ENCODE measurements around the gene STEEP1. TPM values are rescaled to one million over a fixed set of nuclear protein-coding genes. Genes with fewer than 3 reads are reported as not detected.

Gene STEEP1
- total and polyA plus RNA-seq, 7 donors = 8.0 to 15.4 (median 13.4) TPM

DNA sequence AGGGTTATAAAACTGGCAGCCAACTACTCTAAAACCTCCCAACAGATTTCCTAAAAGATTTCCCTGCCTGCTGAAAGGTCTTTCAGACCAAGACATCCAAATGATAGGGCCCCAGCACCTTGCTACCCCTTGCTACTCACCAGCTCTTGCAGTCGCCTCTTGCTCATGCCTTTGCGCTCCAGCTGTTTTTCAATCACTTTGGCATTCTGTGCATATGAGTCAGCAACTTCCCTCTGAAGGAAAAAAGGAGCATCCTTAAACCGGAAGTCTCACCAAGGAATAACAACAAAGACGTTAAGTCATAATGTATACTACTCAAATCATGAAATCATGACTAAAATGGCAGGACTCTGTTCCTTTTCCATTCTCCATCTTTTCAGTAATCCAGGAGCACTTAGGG is 24.0 kb downstream of the STEEP1 start:
- no peak overlapping the region for H3K27ac ChIP-seq
- TF ChIP-seq, protein P1, sequence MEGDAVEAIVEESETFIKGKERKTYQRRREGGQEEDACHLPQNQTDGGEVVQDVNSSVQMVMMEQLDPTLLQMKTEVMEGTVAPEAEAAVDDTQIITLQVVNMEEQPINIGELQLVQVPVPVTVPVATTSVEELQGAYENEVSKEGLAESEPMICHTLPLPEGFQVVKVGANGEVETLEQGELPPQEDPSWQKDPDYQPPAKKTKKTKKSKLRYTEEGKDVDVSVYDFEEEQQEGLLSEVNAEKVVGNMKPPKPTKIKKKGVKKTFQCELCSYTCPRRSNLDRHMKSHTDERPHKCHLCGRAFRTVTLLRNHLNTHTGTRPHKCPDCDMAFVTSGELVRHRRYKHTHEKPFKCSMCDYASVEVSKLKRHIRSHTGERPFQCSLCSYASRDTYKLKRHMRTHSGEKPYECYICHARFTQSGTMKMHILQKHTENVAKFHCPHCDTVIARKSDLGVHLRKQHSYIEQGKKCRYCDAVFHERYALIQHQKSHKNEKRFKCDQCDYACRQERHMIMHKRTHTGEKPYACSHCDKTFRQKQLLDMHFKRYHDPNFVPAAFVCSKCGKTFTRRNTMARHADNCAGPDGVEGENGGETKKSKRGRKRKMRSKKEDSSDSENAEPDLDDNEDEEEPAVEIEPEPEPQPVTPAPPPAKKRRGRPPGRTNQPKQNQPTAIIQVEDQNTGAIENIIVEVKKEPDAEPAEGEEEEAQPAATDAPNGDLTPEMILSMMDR (IDR thresholded peaks at IDR 0.05) = no peak
- H3K4me1 ChIP-seq = no peaks in the 10 kb centered on the region
- 67 to 76% (median 76%) methylated on average over 4 of the region's 4 CpGs for WGBS, 3 donors
- peaks cover 0 to 37% of the 10 kb centered on the region in 2 donors for H3K36me3 ChIP-seq (ENCODE audit: insufficient read depth in 1 of 2, low read depth in 1 of 2)
- intact Hi-C loops (cut with DNase I) = no loop called here
- ATAC-seq = no peak
- DNase-seq = no peak
- H3K9me3 ChIP-seq = no peaks in the 10 kb centered on the region
- no peaks in the 10 kb centered on the region for H3K27me3 ChIP-seq (ENCODE audit: insufficient read depth in 3 of 3, low read length in 2 of 3)
- H3K4me3 ChIP-seq = no peak overlapping the region

DNA sequence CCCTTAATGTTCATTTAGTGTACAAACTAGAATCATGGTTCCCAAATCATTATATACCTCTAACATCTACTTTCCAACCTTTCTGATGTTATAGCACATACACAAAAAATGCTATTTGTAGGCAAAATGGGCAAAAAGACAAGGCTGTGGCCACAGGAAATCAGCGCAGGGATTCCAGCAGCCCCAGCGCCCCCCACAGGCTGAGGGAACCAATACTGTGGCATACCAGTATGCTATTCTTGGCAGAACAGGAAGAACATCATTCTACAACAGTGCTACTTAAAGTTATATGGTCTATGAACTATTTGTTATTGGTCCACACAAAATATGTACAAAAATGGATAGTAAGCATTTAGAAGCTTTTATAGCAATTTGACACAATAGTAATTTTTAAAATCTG is 25.3 kb downstream of the STEEP1 start:
- Histone ChIP-seq H3K27me3 (ENCODE audit: insufficient read depth in 3 of 3, low read length in 2 of 3) (no peaks in the 10 kb centered on the region), H3K27ac (no peak overlapping the region), H3K4me1 (no peaks in the 10 kb centered on the region), H3K36me3 (ENCODE audit: insufficient read depth in 1 of 2, low read depth in 1 of 2) (peaks cover 0 to 37% of the 10 kb centered on the region in 2 donors), H3K4me3 (no peak overlapping the region), H3K9me3 (no peaks in the 10 kb centered on the region)
- DNase-seq = no peak
- 42 to 67% (median 61%) methylated on average over 2 of the region's 2 CpGs for WGBS, 3 donors
- ATAC-seq = no peak
- TF ChIP-seq, protein P1 (IDR thresholded peaks at IDR 0.05) = no peak
- intact Hi-C loops (cut with DNase I) = no loop called here

DNA sequence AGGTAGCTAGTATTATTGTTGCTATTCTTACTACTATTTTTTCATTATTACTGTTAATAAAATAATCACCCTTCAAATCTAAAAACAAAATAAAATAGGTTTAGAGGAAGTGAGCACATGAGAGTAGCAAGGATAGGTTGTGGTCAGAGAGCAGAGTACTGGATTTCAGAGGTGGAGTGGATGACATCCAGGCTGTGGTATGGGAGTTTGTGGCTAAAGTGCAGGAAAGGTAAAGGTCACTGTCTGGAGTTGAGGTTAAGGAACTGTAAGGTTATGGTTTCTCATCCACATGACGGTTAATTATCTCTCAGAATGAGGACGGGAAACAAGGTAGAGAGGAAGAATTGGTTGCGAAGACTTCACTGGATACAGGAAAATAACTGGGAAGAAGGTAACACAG is 27.7 kb downstream of the STEEP1 start:
- Histone ChIP-seq H3K27me3 (ENCODE audit: insufficient read depth in 3 of 3, low read length in 2 of 3) (no peaks in the 10 kb centered on the region), H3K4me1 (no peaks in the 10 kb centered on the region), H3K36me3 (ENCODE audit: insufficient read depth in 1 of 2, low read depth in 1 of 2) (peaks cover 0 to 37% of the 10 kb centered on the region in 2 donors), H3K4me3 (no peak overlapping the region), H3K9me3 (no peaks in the 10 kb centered on the region), H3K27ac (no peak overlapping the region)
- intact Hi-C loops (cut with DNase I) = no loop called here
- DNase-seq (no peak), ATAC-seq (no peak)
- WGBS, 3 donors = 55 to 92% (median 71%) methylated on average over 3 of the region's 3 CpGs
- TF ChIP-seq, protein P1 (IDR thresholded peaks at IDR 0.05) = no peak

DNA sequence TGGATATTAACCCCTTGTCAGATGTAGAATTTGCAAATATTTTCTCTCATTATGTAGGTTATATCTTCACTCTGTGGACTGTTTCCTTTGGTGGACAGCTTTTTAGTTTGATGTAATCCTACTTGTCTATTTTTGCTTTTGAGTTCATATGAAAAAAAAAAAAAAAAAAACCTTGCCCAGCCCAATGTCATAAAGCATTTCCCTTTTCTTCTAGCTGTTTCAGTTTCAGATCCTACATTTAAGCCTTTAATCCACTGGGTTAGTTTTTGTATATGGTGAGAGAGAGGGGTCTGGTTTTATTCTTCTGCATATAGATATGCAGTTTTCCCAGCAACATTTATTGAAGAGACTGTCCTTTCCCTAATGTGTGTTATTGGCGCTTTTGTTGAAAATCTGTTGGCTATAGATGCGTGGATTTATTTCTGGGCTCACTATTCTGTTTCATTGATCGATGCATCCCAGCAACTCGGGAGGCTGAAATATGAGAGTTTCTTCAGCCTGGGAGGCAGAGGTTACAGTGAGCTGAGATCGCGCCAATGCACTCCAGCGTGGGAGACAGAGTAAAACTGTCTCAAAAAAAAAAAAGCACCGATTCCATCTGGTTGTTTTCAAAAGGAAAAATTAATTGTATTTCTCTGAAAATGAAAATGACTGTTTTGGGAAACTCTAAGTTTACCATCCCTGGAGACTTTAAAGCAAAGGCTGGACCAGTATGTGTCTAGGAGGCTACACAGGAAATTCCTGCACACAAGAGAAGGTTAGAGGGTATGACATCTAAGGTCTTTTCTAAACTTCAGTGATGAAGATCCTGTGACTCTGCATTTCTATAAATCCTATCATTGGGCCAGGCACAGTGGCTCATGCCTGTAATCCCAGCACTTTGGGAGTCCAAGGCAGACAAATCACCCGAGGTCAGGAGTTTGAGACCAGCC is 35.6 kb downstream of the STEEP1 start:
- TF ChIP-seq, protein P1 (IDR thresholded peaks at IDR 0.05) = no peak
- Histone ChIP-seq H3K36me3 (ENCODE audit: insufficient read depth in 1 of 2, low read depth in 1 of 2) (no peaks in the 10 kb centered on the region), H3K27ac (peak overlapping the region; percentile 9), H3K9me3 (no peaks in the 10 kb centered on the region), H3K27me3 (ENCODE audit: insufficient read depth in 3 of 3, low read length in 2 of 3) (no peaks in the 10 kb centered on the region), H3K4me3 (no peak overlapping the region), H3K4me1 (no peaks in the 10 kb centered on the region)
- 55 to 70% (median 63%) methylated on average over 9 of the region's 9 CpGs for WGBS, 3 donors
- intact Hi-C loops (cut with DNase I) = no loop called here
- ATAC-seq (no peak), DNase-seq (no peak)

Measured in psoas muscle (tissue), 8 donors.